ENCODE measurements around the gene DPPA4.
"Not testable (repeated sequence)": the region's sequence is repeated elsewhere in the genome, so short reads cannot be mapped to it uniquely, and the experiment has no call there.

The DPPA4 gene

GRCh38 chr3:109337393-109337792, at the start of gene DPPA4:
Gene DPPA4, minus strand, starts transcription at chr3:109337546. Its CDS starts 29 bp downstream, at chr3:109337517.
- TF ChIP-seq, protein P1, sequence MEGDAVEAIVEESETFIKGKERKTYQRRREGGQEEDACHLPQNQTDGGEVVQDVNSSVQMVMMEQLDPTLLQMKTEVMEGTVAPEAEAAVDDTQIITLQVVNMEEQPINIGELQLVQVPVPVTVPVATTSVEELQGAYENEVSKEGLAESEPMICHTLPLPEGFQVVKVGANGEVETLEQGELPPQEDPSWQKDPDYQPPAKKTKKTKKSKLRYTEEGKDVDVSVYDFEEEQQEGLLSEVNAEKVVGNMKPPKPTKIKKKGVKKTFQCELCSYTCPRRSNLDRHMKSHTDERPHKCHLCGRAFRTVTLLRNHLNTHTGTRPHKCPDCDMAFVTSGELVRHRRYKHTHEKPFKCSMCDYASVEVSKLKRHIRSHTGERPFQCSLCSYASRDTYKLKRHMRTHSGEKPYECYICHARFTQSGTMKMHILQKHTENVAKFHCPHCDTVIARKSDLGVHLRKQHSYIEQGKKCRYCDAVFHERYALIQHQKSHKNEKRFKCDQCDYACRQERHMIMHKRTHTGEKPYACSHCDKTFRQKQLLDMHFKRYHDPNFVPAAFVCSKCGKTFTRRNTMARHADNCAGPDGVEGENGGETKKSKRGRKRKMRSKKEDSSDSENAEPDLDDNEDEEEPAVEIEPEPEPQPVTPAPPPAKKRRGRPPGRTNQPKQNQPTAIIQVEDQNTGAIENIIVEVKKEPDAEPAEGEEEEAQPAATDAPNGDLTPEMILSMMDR (IDR thresholded peaks at IDR 0.05; ENCODE audit: borderline replicate concordance, insufficient read depth, low read depth, low read length) = no peak
- no peak within 1 kb of the TSS for H3K4me3 ChIP-seq (ENCODE audit: low read depth, low read length)

- TF ChIP-seq, protein P1 (IDR thresholded peaks at IDR 0.05; ENCODE audit: borderline replicate concordance, insufficient read depth, low read depth, low read length) = no peak
- H3K4me3 ChIP-seq (ENCODE audit: low read depth, low read length) = no peak overlapping the region
Observed at GRCh38 chr3:109385442-109386318, 48.3 kb upstream of the DPPA4 start.

DNA sequence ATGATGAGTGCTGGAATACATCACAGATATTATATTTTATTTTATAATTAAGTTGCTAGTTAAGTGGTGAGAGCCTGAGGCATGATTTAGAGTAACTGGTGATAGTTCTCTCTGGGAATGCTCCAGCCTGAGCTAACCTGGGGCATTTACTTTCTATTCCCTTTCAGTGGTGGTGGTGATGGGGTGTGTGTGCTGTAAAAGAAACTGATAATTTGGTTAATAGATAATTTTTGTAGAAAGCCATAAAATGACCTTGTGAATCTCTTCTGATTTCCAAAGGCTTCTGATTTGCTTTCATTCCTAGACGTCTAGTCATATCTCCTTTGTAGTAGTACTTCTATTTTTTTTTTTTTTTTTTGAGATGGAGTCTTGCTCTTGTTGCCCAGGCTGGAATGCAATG, 46.8 kb upstream of the DPPA4 start:
- H3K4me3 ChIP-seq (ENCODE audit: low read depth, low read length) = no peak overlapping the region
- TF ChIP-seq, protein P1 (IDR thresholded peaks at IDR 0.05; ENCODE audit: borderline replicate concordance, insufficient read depth, low read depth, low read length) = no peak

- TF ChIP-seq, protein P1 (IDR thresholded peaks at IDR 0.05; ENCODE audit: borderline replicate concordance, insufficient read depth, low read depth, low read length) = no peak
- no peak overlapping the region for H3K4me3 ChIP-seq (ENCODE audit: low read depth, low read length)
Observed at GRCh38 chr3:109382588-109382987, 45.2 kb upstream of the DPPA4 start.

GRCh38 chr3:109375975-109376374, 38.6 kb upstream of the DPPA4 start:
- TF ChIP-seq, protein P1 (IDR thresholded peaks at IDR 0.05; ENCODE audit: borderline replicate concordance, insufficient read depth, low read depth, low read length) = no peak
- no peak overlapping the region for H3K4me3 ChIP-seq (ENCODE audit: low read depth, low read length)

- not testable (repeated sequence) for H3K4me3 ChIP-seq (ENCODE audit: low read depth, low read length)
Observed at GRCh38 chr3:109374434-109374833, 37.1 kb upstream of the DPPA4 start.

DNA sequence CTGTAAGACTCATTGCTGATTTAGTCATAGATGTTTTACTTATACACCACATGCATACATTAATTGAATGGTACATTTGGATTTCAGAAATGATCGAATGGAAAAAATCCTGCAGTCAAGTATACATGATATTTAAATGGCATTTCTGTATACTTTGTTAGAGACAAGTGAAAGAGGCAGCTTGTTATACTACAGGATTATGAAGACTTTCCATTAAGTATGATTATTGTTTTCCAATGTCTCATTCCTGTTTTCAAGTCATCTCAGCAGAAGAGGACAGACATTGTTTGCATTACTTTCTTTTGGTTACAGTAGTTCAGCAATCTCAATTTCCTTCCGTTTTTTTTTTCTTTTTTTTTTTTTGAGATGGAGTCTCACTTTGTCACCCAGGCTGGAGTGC, 36.6 kb upstream of the DPPA4 start:
- no peak overlapping the region for H3K4me3 ChIP-seq (ENCODE audit: low read depth, low read length)
- TF ChIP-seq, protein P1 (IDR thresholded peaks at IDR 0.05; ENCODE audit: borderline replicate concordance, insufficient read depth, low read depth, low read length) = no peak

All from GM12875 (cell line).